Liver (tissue), 9 donors: ENCODE results near the gene REEP1. TPM values are rescaled to one million over a fixed set of nuclear protein-coding genes. Genes with fewer than 3 reads are reported as not detected.

Source experiments
- DNase-seq: peaks from one replicate; pipeline ENCODE4 v3.0.0-alpha.2; 2017; ENCODE audit warnings: low spot score
- H3K27ac ChIP-seq, 2 donors: one replicate each; pipeline ENCODE4 v1.7.0; 2013; ENCODE audit warnings: inconsistent platforms in 2 of 2, low read length in 2 of 2, control low read depth in 1 of 2, low read depth in 1 of 2, mild to moderate bottlenecking in 1 of 2
- H3K27me3 ChIP-seq, 4 donors: one replicate each; pipeline versions ENCODE4 v1.6.1 to v1.7.0; 2013; ENCODE audit warnings: low read length in 3 of 4, inconsistent platforms in 1 of 4, mild to moderate bottlenecking in 1 of 4, moderate library complexity in 1 of 4; ENCODE audit not compliant: control insufficient read depth in 4 of 4, insufficient read depth in 4 of 4
- H3K36me3 ChIP-seq, 4 donors: one replicate each; pipeline versions ENCODE4 v1.6.1 to v1.7.0; 2013; ENCODE audit warnings: low read length in 3 of 4, mild to moderate bottlenecking in 3 of 4, low read depth in 1 of 4, moderate library complexity in 1 of 4; ENCODE audit not compliant: control insufficient read depth in 4 of 4, insufficient read depth in 3 of 4
- H3K4me1 ChIP-seq, 4 donors: one replicate each; pipeline versions ENCODE4 v1.6.1 to v1.7.0; 2013; ENCODE audit warnings: low read length in 3 of 4, mild to moderate bottlenecking in 3 of 4, moderate library complexity in 1 of 4; ENCODE audit not compliant: control insufficient read depth in 4 of 4, insufficient read depth in 4 of 4
- H3K4me3 ChIP-seq, 3 donors: one replicate each; pipeline versions ENCODE4 v1.6.1 to v1.7.0; 2013; ENCODE audit warnings: low read length in 3 of 3, control low read depth in 1 of 3, low read depth in 1 of 3, mild to moderate bottlenecking in 1 of 3
- H3K9ac ChIP-seq, 2 donors: one replicate each; pipeline ENCODE4 v1.7.0; 2013; ENCODE audit warnings: low read length in 2 of 2, mild to moderate bottlenecking in 2 of 2, moderate library complexity in 2 of 2, control low read depth in 1 of 2, low read depth in 1 of 2
- H3K9me3 ChIP-seq, 4 donors: one replicate each; pipeline versions ENCODE4 v1.6.1 to v1.7.0; 2013; ENCODE audit warnings: low read length in 3 of 4; ENCODE audit not compliant: control insufficient read depth in 4 of 4
- CTCF ChIP-seq: fragments of 150-350 bp; IDR thresholded peaks from 2 replicates; pipeline ENCODE4 v1.5.1; 2017; ENCODE audit warnings: improper control_type of control experiment, low read depth, low read length; ENCODE audit not compliant: missing input control
- EGR1 ChIP-seq, 2 donors: IDR thresholded peaks; 2 replicates each; pipeline ENCODE4 v1.6.1; 2016 to 2018; ENCODE audit warnings: antibody characterized with exemption in 2 of 2, low read depth in 2 of 2
- FOXA1 ChIP-seq: IDR thresholded peaks from 2 replicates; pipeline ENCODE4 v1.6.1; 2016; ENCODE audit warnings: antibody characterized with exemption
- FOXA2 ChIP-seq: IDR thresholded peaks from 2 replicates; pipeline ENCODE4 v1.6.1; 2016; ENCODE audit warnings: antibody characterized with exemption
- GABPA ChIP-seq, 2 donors: IDR thresholded peaks in 1 of 2; conservative IDR thresholded peaks in 1 of 2; 2 replicates each; pipeline ENCODE4 v1.6.1; 2016; ENCODE audit warnings: antibody characterized with exemption in 2 of 2, mild to moderate bottlenecking in 1 of 2, moderate library complexity in 1 of 2
- HNF4A ChIP-seq, 2 donors: conservative IDR thresholded peaks; 2 replicates each; pipeline ENCODE4 v1.6.1; 2016; ENCODE audit warnings: antibody characterized with exemption in 2 of 2, mild to moderate bottlenecking in 2 of 2
- HNF4G ChIP-seq: IDR thresholded peaks from 2 replicates; pipeline ENCODE4 v1.6.1; 2016; ENCODE audit warnings: antibody characterized with exemption
- JUND ChIP-seq, 2 donors: IDR thresholded peaks; 2 replicates each; pipeline ENCODE4 v1.6.1; 2016; ENCODE audit warnings: antibody characterized with exemption in 2 of 2
- NR2F2 ChIP-seq: IDR thresholded peaks from 2 replicates; pipeline ENCODE4 v1.6.1; 2016; ENCODE audit warnings: antibody characterized with exemption
- RAD21 ChIP-seq, 2 donors: IDR thresholded peaks; 2 replicates each; pipeline ENCODE4 v1.6.1; 2016; ENCODE audit warnings: antibody characterized with exemption in 2 of 2, mild to moderate bottlenecking in 2 of 2
- REST ChIP-seq: IDR thresholded peaks from 2 replicates; pipeline ENCODE4 v1.6.1; 2016; ENCODE audit warnings: antibody characterized with exemption, mild to moderate bottlenecking
- RXRA ChIP-seq, 2 donors: IDR thresholded peaks; 2 replicates each; pipeline ENCODE4 v1.6.1; 2017 to 2018; ENCODE audit warnings: antibody characterized with exemption in 2 of 2, mild to moderate bottlenecking in 1 of 2
- SP1 ChIP-seq: IDR thresholded peaks from 2 replicates; pipeline ENCODE4 v1.6.1; 2018; ENCODE audit warnings: antibody characterized with exemption, mild to moderate bottlenecking
- TAF1 ChIP-seq: conservative IDR thresholded peaks from 2 replicates; pipeline ENCODE4 v1.6.1; 2016; ENCODE audit warnings: antibody characterized with exemption, mild to moderate bottlenecking
- YY1 ChIP-seq: IDR thresholded peaks from 2 replicates; pipeline ENCODE4 v1.6.1; 2016; ENCODE audit warnings: antibody characterized with exemption, mild to moderate bottlenecking
- ZBTB33 ChIP-seq: IDR thresholded peaks from 2 replicates; pipeline ENCODE4 v1.6.1; 2016; ENCODE audit warnings: antibody characterized with exemption
- WGBS: extraction: QIAGEN DNeasy Blood & Tissue Kit; methylation state at CpG from one replicate; pipeline ENCODE4 v1.1.7; 2013; 5-methylcytosine and 5-hydroxymethylcytosine counted together
- polyA plus RNA-seq, 2 donors: library from polyadenylated mRNA; stranded (reverse) in 1 of 2; unstranded in 1 of 2; fragments of 200-250 nt in 1 of 2; fragments of >200 nt in 1 of 2; fragmentation: Nextera tagmentation in 1 of 2; extraction: Ambion mirVana in 1 of 2; gene quantifications; one replicate each; pipeline versions ENCODE4 v1.2.1 to v1.2.3, GENCODE V29; 2013 to 2015
- total RNA-seq, 2 donors: library from RNA; depleted of rRNA; stranded (reverse); fragments of >200 nt; gene quantifications; one replicate each; pipeline ENCODE4 v1.2.3, GENCODE V29; 2014
- TF ChIP-seq, protein P1 (sequence below): IDR thresholded peaks from 2 replicates; pipeline ENCODE4 v1.6.1; 2016; ENCODE audit warnings: antibody characterized with exemption
- donor health status: healthy.
- donor health status: healthy.
- donor health status: healthy.
- donor health status: healthy.
- donor health status: healthy.

Gene REEP1
- total and polyA plus RNA-seq, 4 donors: 0.46 to 1.7 (median 0.89) TPM

DNA sequence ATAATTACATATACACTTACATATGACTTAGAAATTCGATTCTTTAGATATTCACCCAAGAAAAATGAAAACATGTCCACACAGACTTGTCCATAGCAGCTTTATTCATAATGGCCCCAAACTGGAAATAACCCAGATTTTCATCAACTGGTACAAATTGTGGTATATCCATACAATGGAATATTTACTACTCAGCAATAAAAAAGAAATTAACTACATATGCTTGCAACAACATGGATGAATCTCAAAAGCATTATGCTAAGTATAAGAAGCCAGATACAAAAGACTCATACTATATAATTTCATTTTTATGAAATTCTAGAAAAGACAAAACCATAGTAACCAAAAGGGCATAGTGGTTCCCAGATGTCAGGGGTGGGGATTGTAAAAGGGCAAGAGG lies 5.1 kb upstream of the REEP1 start:
- DNase-seq: no peak
- Histone ChIP-seq H3K27me3 (no peaks in the 10 kb centered on the region), H3K9me3 (peaks cover 0 to 4% (median 1%) of the 10 kb centered on the region in 4 donors), H3K4me3 (no peak overlapping the region), H3K36me3 (no peaks in the 10 kb centered on the region), H3K27ac (no peak overlapping the region), H3K4me1 (peaks cover 2 to 6% (median 4%) of the 10 kb centered on the region in 4 donors), H3K9ac (no peak overlapping the region)
- TF ChIP-seq JUND (IDR thresholded peaks at IDR 0.05) (no peak), CTCF (no peak), YY1 (no peak), FOXA1 (no peak), HNF4A (conservative IDR thresholded peaks at IDR 0.05) (no peak), EGR1 (IDR thresholded peaks at IDR 0.05; ENCODE audit: low read depth in 2 of 2) (no peak), FOXA2 (no peak), REST (no peak), ZBTB33 (no peak), NR2F2 (no peak)
- TF ChIP-seq, protein P1, sequence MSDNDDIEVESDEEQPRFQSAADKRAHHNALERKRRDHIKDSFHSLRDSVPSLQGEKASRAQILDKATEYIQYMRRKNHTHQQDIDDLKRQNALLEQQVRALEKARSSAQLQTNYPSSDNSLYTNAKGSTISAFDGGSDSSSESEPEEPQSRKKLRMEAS: no peak
- 83% methylated on average over 1 of the region's 1 CpG for WGBS

- DNase-seq: no peak
- Histone ChIP-seq H3K27me3 (peaks cover 0 to 4% (median 0%) of the 10 kb centered on the region in 4 donors), H3K4me1 (peaks cover 6 to 15% (median 11%) of the 10 kb centered on the region in 4 donors), H3K9ac (no peak overlapping the region), H3K36me3 (no peaks in the 10 kb centered on the region), H3K9me3 (peaks cover 0 to 4% (median 1%) of the 10 kb centered on the region in 4 donors), H3K4me3 (no peak overlapping the region), H3K27ac (no peak overlapping the region)
- TF ChIP-seq TAF1 (no peak), HNF4G (no peak), ZBTB33 (no peak), CTCF (no peak), REST (no peak), JUND (IDR thresholded peaks at IDR 0.05) (no peak), FOXA2 (no peak), SP1 (no peak), HNF4A (conservative IDR thresholded peaks at IDR 0.05) (no peak), RXRA (IDR thresholded peaks at IDR 0.05) (no peak), GABPA (IDR thresholded peaks at IDR 0.05 in 1 of 2, conservative IDR thresholded peaks at IDR 0.05 in 1 of 2) (no peak), RAD21 (IDR thresholded peaks at IDR 0.05) (no peak), NR2F2 (no peak)
Observed at GRCh38 chr2:86341470-86341869, 4.0 kb upstream of the REEP1 start.
